Caco-2 (cell line): ENCODE measurements around the gene THADA. TPM values are rescaled to one million over a fixed set of nuclear protein-coding genes. Genes with fewer than 3 reads are reported as not detected.

Experiments
- BruUV-seq: library from RNA; stranded (reverse); fragments of 400-500 nt; replicated peaks from 2 replicates; lab custom pipeline; 2021; lab: Mats Ljungman, UMichigan
- CTCF ChIA-PET: fragments of 300-600 bp; sonication (Branson Sonifier 250); formaldehyde crosslinking; loops from one replicate; lab custom pipeline; 2022; ENCODE audit warnings: antibody characterized with exemption; lab: Charles Lee
- POLR2A ChIA-PET: fragments of 300-600 bp; sonication (Branson Sonifier 250); formaldehyde crosslinking; loops from one replicate; lab custom pipeline; 2022; ENCODE audit warnings: antibody characterized with exemption; lab: Charles Lee
- DNase-seq, 2 experiments: peaks; one replicate each; pipeline versions ENCODE4 v3.0.0 to v3.0.0-alpha.2; 2020 to 2022
- H3K27me3 ChIP-seq: replicated peaks from 2 replicates; pipeline ENCODE4 v1.6.0; 2011; ENCODE audit warnings: low read length; ENCODE audit not compliant: control insufficient read depth, insufficient read depth
- H3K36me3 ChIP-seq: 2 replicates; pipeline ENCODE4 v1.5.1; 2011; ENCODE audit warnings: low read length; ENCODE audit not compliant: control insufficient read depth, insufficient read depth
- H3K4me1 ChIP-seq: fragments of 250-450 bp; sonication (Bioruptor Pico); 2 replicates; pipeline ENCODE4 v1.5.1; 2020; ENCODE audit warnings: mild to moderate bottlenecking
- H3K4me3 ChIP-seq: 2 replicates; pipeline ENCODE4 v1.5.1; 2011; ENCODE audit warnings: low read depth, mild to moderate bottlenecking, control low read depth, low read length
- H3K9me3 ChIP-seq: fragments of 250-450 bp; sonication (Bioruptor Pico); 2 replicates; pipeline ENCODE4 v1.5.1; 2020; ENCODE audit warnings: mild to moderate bottlenecking, moderate library complexity
- H3K27ac Mint-ChIP-seq: one replicate; pipeline ENCODE4 v1.8.0; 2022; ENCODE audit warnings: mixed read lengths; ENCODE audit not compliant: unreplicated experiment
- H3K27me3 Mint-ChIP-seq: one replicate; pipeline ENCODE4 v1.8.0; 2022; ENCODE audit warnings: mixed read lengths; ENCODE audit not compliant: insufficient read depth, unreplicated experiment
- H3K36me3 Mint-ChIP-seq: one replicate; pipeline ENCODE4 v1.8.0; 2022; ENCODE audit warnings: mild to moderate bottlenecking, mixed read lengths; ENCODE audit not compliant: insufficient read depth, unreplicated experiment
- H3K4me1 Mint-ChIP-seq: one replicate; pipeline ENCODE4 v1.8.0; 2022; ENCODE audit warnings: low read depth, mixed read lengths; ENCODE audit not compliant: unreplicated experiment
- H3K4me3 Mint-ChIP-seq: one replicate; pipeline ENCODE4 v1.8.0; 2022; ENCODE audit warnings: mild to moderate bottlenecking, moderate library complexity, mixed read lengths; ENCODE audit not compliant: unreplicated experiment
- H3K9me3 Mint-ChIP-seq: one replicate; pipeline ENCODE4 v1.8.0; 2022; ENCODE audit warnings: mixed read lengths; ENCODE audit not compliant: unreplicated experiment
- CTCF ChIP-seq, 2 experiments: fragments of 200-600 bp in 1 of 2; IDR thresholded peaks; 1 replicate in 1 of 2; 2 replicates in 1 of 2; pipeline versions ENCODE4 v1.5.1 to v1.8.0; 2011 to 2022; ENCODE audit warnings: antibody characterized with exemption in 1 of 2, control low read depth in 1 of 2, inconsistent platforms in 1 of 2, low read depth in 1 of 2, low read length in 1 of 2, mild to moderate bottlenecking in 1 of 2, moderate library complexity in 1 of 2; ENCODE audit not compliant: insufficient read depth in 1 of 2, severe bottlenecking in 1 of 2, unreplicated experiment in 1 of 2
- intact Hi-C: fragments of 100-400 bp; cut with micrococcal nuclease; formaldehyde crosslinking; loops from one replicate; pipeline ENCODE4 v1.10.0; 2022; ENCODE audit not compliant: unreplicated experiment
- total RNA-seq: library from RNA; stranded (reverse); gene quantifications from 2 replicates; pipeline ENCODE4 v1.2.3, GENCODE V29; 2022

The THADA gene
- total RNA-seq, 1 experiment from 2014 or later, result 33.8 TPM

GRCh38 chr2:43460611-43461365 is 135.1 kb downstream of the THADA start:
- peak in 1 of 2 experiments; percentile 49 for DNase-seq

GRCh38 chr2:43460174-43460546 is 135.7 kb downstream of the THADA start:
- Mint-ChIP-seq H3K4me1 (peaks cover 61% of the 10 kb centered on the region), H3K36me3 (peaks cover 18% of the 10 kb centered on the region), H3K4me3 (no peak overlapping the region), H3K27ac (peak overlapping the region; percentile 78), H3K27me3 (no peaks in the 10 kb centered on the region), H3K9me3 (peaks cover 9% of the 10 kb centered on the region)
- no peak for DNase-seq
- intact Hi-C loops, result no loop called here
- POLR2A ChIA-PET, result interaction anchor here (0.6 kb wide), 1 partner anchor 136 kb away, joined by 5 read pairs; the partner anchor contains the start of gene THADA
- CTCF ChIA-PET, result interaction anchor here (1.0 kb wide), 1 partner anchor 534 kb away, joined by 3 read pairs; no protein-coding TSS in a partner anchor
- no peak for TF ChIP-seq CTCF (IDR thresholded peaks at IDR 0.05; ENCODE audit: insufficient read depth in 1 of 2, low read depth in 1 of 2, low read length in 1 of 2, severe bottlenecking in 1 of 2, unreplicated experiment in 1 of 2)
- Histone ChIP-seq H3K4me1 (peaks cover 86% of the 10 kb centered on the region), H3K9me3 (no peaks in the 10 kb centered on the region), H3K4me3 (no peak overlapping the region), H3K36me3 (no peaks in the 10 kb centered on the region), H3K27me3 (no peaks in the 10 kb centered on the region)
- BruUV-seq, result no TSS peak

More at GRCh38 chr2:43460611-43461365, 135.1 kb downstream of the THADA start:
- H3K36me3 Mint-ChIP-seq, result peaks cover 18% of the 10 kb centered on the region
- no peak overlapping the region for H3K4me3 Mint-ChIP-seq
- H3K27me3 ChIP-seq, result no peaks in the 10 kb centered on the region
- peak overlapping the region; percentile 78 for H3K27ac Mint-ChIP-seq
- intact Hi-C loops, result no loop called here
- peaks cover 9% of the 10 kb centered on the region for H3K9me3 Mint-ChIP-seq
- no peaks in the 10 kb centered on the region for H3K9me3 ChIP-seq
- peaks cover 61% of the 10 kb centered on the region for H3K4me1 Mint-ChIP-seq
- CTCF ChIA-PET, result interaction anchor here (1.0 kb wide), 1 partner anchor 534 kb away, joined by 3 read pairs; no protein-coding TSS in a partner anchor
- no peaks in the 10 kb centered on the region; the same call in 1 of the 2 replicates for H3K36me3 ChIP-seq
- TF ChIP-seq CTCF (IDR thresholded peaks at IDR 0.05; ENCODE audit: insufficient read depth in 1 of 2, low read depth in 1 of 2, low read length in 1 of 2, severe bottlenecking in 1 of 2, unreplicated experiment in 1 of 2), result no peak
- POLR2A ChIA-PET, result interaction anchor here (1.2 kb wide), 1 partner anchor 234 kb away, joined by 3 read pairs; the partner anchor contains the start of gene ZFP36L2
- BruUV-seq, result TSS peak; percentile 44
- peaks cover 82% of the 10 kb centered on the region for H3K4me1 ChIP-seq
- H3K4me3 ChIP-seq, result no peak overlapping the region
- no peaks in the 10 kb centered on the region for H3K27me3 Mint-ChIP-seq

- Histone ChIP-seq H3K27me3 (no peaks in the 10 kb centered on the region), H3K36me3 (no peaks in the 10 kb centered on the region), H3K4me1 (peaks cover 84% of the 10 kb centered on the region), H3K9me3 (no peaks in the 10 kb centered on the region), H3K4me3 (no peak overlapping the region)
- ChIA-PET CTCF (interaction anchor here (1.0 kb wide), 1 partner anchor 533 kb away, joined by 3 read pairs; no protein-coding TSS in a partner anchor), POLR2A (interaction anchor here (0.6 kb wide), 1 partner anchor 136 kb away, joined by 5 read pairs; the partner anchor contains the start of gene THADA)
- no peak for TF ChIP-seq CTCF (IDR thresholded peaks at IDR 0.05; ENCODE audit: insufficient read depth in 1 of 2, low read depth in 1 of 2, low read length in 1 of 2, severe bottlenecking in 1 of 2, unreplicated experiment in 1 of 2)
- H3K27ac Mint-ChIP-seq, result peak overlapping the region; percentile 78
- peaks cover 61% of the 10 kb centered on the region for H3K4me1 Mint-ChIP-seq
- no peak for DNase-seq
- H3K9me3 Mint-ChIP-seq, result peaks cover 9% of the 10 kb centered on the region
- intact Hi-C loops, result no loop called here
- H3K4me3 Mint-ChIP-seq, result no peak overlapping the region
- H3K27me3 Mint-ChIP-seq, result no peaks in the 10 kb centered on the region
- no TSS peak for BruUV-seq
- H3K36me3 Mint-ChIP-seq, result peaks cover 13% of the 10 kb centered on the region
Measured at GRCh38 chr2:43459446-43460173, 136.2 kb downstream of the THADA start.
